ENCODE measurements around the gene ANXA3. TPM values are rescaled to one million over a fixed set of nuclear protein-coding genes. Genes with fewer than 3 reads are reported as not detected.

Gene ANXA3
- total RNA-seq, 4 donors from 2014 or later = 14.2 to 49.6 (median 30.4) TPM

DNA sequence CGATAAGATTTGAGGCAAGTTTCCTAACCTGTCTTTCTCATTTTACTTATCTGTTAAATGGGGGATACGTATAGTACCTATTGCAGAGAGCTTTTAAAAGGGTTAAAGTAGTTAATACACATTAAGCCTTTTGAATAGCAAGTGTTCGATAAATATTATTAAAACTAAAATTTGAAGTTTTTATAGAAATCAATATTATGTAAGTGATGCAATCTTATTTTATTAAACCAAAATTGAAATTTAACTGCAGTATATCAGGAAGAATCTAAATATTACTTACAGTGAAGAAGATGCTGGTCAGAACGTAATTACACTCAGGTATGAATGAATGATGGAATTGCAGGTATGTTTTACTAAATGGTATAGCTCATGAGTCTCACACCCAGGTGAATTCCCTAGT, 58.0 kb downstream of the ANXA3 start:
- TF ChIP-seq, protein P1, sequence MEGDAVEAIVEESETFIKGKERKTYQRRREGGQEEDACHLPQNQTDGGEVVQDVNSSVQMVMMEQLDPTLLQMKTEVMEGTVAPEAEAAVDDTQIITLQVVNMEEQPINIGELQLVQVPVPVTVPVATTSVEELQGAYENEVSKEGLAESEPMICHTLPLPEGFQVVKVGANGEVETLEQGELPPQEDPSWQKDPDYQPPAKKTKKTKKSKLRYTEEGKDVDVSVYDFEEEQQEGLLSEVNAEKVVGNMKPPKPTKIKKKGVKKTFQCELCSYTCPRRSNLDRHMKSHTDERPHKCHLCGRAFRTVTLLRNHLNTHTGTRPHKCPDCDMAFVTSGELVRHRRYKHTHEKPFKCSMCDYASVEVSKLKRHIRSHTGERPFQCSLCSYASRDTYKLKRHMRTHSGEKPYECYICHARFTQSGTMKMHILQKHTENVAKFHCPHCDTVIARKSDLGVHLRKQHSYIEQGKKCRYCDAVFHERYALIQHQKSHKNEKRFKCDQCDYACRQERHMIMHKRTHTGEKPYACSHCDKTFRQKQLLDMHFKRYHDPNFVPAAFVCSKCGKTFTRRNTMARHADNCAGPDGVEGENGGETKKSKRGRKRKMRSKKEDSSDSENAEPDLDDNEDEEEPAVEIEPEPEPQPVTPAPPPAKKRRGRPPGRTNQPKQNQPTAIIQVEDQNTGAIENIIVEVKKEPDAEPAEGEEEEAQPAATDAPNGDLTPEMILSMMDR (IDR thresholded peaks at IDR 0.05) = no peak
- no peak for TF ChIP-seq EP300 (IDR thresholded peaks at IDR 0.05; ENCODE audit: low read depth)
- peaks cover 0 to 10% (median 1%) of the 10 kb centered on the region in 4 donors for H3K4me1 ChIP-seq
- no peak overlapping the region for H3K27ac ChIP-seq
- H3K36me3 ChIP-seq = no peaks in the 10 kb centered on the region
- in situ Hi-C loops (cut with MboI; ENCODE audit: low pct_ligation_motif_present in 1 of 4, low pct_unique_long_range_greater_than_20kb in 1 of 4, low sequenced_read_pairs in 3 of 4) (loop anchor here in 2 of 4 donors (10.0 to 25.0 kb wide), 2 partner anchors 245 to 253 kb away; no protein-coding TSS in a partner anchor), intact Hi-C loops (cut with DNase I; ENCODE audit: low total_unique reads) (no loop called here)
- no peak overlapping the region for H3K4me3 ChIP-seq
- no peak for DNase-seq
- no peaks in the 10 kb centered on the region for H3K9me3 ChIP-seq
- WGBS, 2 donors (ENCODE audit: low coverage in 1 of 2) = 85 to 100% methylated on average over 4 of the region's 4 CpGs
- H3K27me3 ChIP-seq = no peaks in the 10 kb centered on the region

DNA sequence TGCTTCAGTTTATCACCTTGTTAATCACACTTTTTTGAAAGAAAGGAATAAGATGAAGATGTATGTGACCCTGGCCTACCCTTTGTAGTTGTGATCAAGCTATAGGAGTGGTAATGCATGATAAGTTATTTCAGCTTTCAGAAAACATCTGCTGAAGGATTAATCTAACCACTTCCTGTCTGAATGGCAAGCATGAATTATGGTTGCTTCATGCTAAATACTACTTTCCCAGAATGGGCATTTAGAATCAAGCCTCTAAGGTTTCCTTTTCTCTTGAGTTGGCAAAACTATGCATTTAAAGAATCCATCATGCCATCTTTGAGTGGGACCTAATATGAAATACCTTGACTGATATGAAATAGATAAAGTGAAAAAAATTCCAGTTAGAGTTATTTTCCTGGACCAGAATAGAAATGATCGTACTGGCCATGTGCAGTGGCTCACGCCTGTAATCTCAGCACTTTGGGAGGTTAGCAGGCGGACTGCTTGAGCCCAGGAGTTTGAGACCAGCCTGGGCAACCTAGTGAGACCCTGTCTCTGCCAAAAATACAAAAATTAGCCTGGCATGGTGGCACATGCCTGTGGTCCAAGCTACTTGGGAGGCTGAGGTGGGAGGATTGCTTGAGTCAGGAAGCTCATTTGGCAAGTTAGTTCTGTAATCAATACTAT, 59.1 kb downstream of the ANXA3 start:
- no peak for DNase-seq
- Histone ChIP-seq H3K9me3 (no peaks in the 10 kb centered on the region), H3K4me1 (peaks cover 0 to 19% (median 1%) of the 10 kb centered on the region in 4 donors), H3K27ac (no peak overlapping the region), H3K36me3 (no peaks in the 10 kb centered on the region), H3K4me3 (no peak overlapping the region), H3K27me3 (no peaks in the 10 kb centered on the region)
- intact Hi-C loops (cut with DNase I; ENCODE audit: low total_unique reads) (loop anchor here (10.0 kb wide), 1 partner anchor 254 kb away; no protein-coding TSS in a partner anchor), in situ Hi-C loops (cut with MboI; ENCODE audit: low pct_ligation_motif_present in 1 of 4, low pct_unique_long_range_greater_than_20kb in 1 of 4, low sequenced_read_pairs in 3 of 4) (loop anchor here in 3 of 4 donors (5.0 to 25.0 kb wide), 3 partner anchors 252 to 257 kb away; no protein-coding TSS in a partner anchor)
- 79 to 82% methylated on average over 2 to 3 of the region's 3 CpGs for WGBS, 2 donors (ENCODE audit: low coverage in 1 of 2)
- no peak for TF ChIP-seq POLR2A (IDR thresholded peaks at IDR 0.05)
- no peak for TF ChIP-seq EP300 (IDR thresholded peaks at IDR 0.05; ENCODE audit: low read depth)
- TF ChIP-seq POLR2AphosphoS5 (IDR thresholded peaks at IDR 0.05) = no peak
- TF ChIP-seq, protein P1 (IDR thresholded peaks at IDR 0.05) = no peak

DNA sequence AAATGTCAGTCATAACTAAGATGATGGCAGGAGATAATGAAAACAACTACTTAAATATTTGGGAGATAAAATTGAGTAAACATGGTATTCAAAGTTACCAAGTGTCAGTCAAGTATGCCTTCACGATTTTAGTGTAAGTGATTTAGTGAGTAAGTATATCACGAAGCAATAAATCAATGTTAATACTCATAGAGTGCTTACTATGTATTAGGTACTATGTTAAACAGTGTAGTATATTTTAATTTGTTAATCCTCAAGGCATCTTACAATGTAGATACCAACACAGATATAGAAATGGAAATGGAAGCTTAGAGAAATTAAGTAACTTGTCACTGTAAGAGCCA, 59.6 kb downstream of the ANXA3 start:
- H3K36me3 ChIP-seq = no peaks in the 10 kb centered on the region
- H3K9me3 ChIP-seq = no peaks in the 10 kb centered on the region
- no peak overlapping the region for H3K4me3 ChIP-seq
- WGBS, 2 donors (ENCODE audit: low coverage in 1 of 2) = 64 to 83% methylated on average over 2 of the region's 2 CpGs
- H3K27me3 ChIP-seq = no peaks in the 10 kb centered on the region
- H3K4me1 ChIP-seq = peaks cover 0 to 19% (median 1%) of the 10 kb centered on the region in 4 donors
- intact Hi-C loops (cut with DNase I; ENCODE audit: low total_unique reads) = loop anchor here (10.0 kb wide), 1 partner anchor 254 kb away; no protein-coding TSS in a partner anchor
- H3K27ac ChIP-seq = no peak overlapping the region
- in situ Hi-C loops (cut with MboI; ENCODE audit: low pct_ligation_motif_present in 1 of 4, low pct_unique_long_range_greater_than_20kb in 1 of 4, low sequenced_read_pairs in 3 of 4) = loop anchor here in 3 of 4 donors (5.0 to 25.0 kb wide), 3 partner anchors 251 to 256 kb away; no protein-coding TSS in a partner anchor
- DNase-seq = no peak
- TF ChIP-seq, protein P1 (IDR thresholded peaks at IDR 0.05) = no peak
- no peak for TF ChIP-seq POLR2AphosphoS5 (IDR thresholded peaks at IDR 0.05)
- TF ChIP-seq EP300 (IDR thresholded peaks at IDR 0.05; ENCODE audit: low read depth) = no peak
- no peak for TF ChIP-seq POLR2A (IDR thresholded peaks at IDR 0.05)

DNA sequence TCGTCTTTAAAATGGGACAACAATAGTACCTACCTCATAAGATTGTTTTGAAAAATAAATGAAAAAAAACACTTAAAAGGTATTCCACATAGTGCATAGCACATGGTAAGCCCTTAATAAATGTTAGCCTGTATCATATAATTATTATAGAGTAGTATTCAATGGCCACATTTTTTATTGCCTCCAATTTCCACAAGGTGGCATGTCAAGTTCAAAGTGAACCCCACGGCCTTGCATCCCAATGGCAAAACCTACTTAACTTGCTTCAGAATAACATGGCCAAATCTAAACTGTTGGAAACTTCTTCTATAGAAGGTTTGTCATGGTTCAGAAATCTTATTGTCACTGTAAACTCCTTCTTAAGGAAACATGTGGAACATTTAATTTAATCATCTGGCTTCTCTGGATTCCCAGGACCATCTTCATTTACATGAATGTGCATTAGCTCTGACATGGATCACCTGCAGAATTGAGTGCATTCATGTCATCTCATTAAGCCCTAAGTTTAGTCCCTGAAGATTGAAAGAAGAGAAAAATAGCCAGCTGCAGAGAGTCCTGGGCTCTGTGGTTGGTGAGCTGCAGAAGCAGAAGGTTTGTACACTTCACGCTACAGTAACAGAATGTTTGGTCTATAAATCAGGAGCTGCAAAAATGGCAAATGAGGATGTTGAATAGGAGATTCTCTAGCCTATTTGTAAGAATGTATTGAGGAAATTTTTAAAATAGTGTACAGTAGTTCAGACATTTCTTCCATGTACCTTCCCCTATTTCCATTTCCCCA, 61.0 kb downstream of the ANXA3 start:
- in situ Hi-C loops (cut with MboI; ENCODE audit: low pct_ligation_motif_present in 1 of 4, low pct_unique_long_range_greater_than_20kb in 1 of 4, low sequenced_read_pairs in 3 of 4) = loop anchor here in 3 of 4 donors (5.0 to 25.0 kb wide), 3 partner anchors 250 to 255 kb away; no protein-coding TSS in a partner anchor
- no peak overlapping the region for H3K4me3 ChIP-seq

More for the DNA sequence above, 61.0 kb downstream of the ANXA3 start:
- Histone ChIP-seq H3K27ac (no peak overlapping the region), H3K27me3 (no peaks in the 10 kb centered on the region), H3K4me1 (peaks cover 0 to 19% (median 1%) of the 10 kb centered on the region in 4 donors), H3K9me3 (no peaks in the 10 kb centered on the region), H3K36me3 (no peaks in the 10 kb centered on the region)
- no peak for TF ChIP-seq EP300 (IDR thresholded peaks at IDR 0.05; ENCODE audit: low read depth)
- TF ChIP-seq POLR2A (IDR thresholded peaks at IDR 0.05) = no peak
- TF ChIP-seq, protein P1 (IDR thresholded peaks at IDR 0.05) = peak; percentile 56 to 77 (median 60)
- no peak for TF ChIP-seq POLR2AphosphoS5 (IDR thresholded peaks at IDR 0.05)
- WGBS, 2 donors (ENCODE audit: low coverage in 1 of 2) = 50 to 60% methylated on average over 3 of the region's 3 CpGs
- peak; percentile 26 for DNase-seq
- intact Hi-C loops (cut with DNase I; ENCODE audit: low total_unique reads) = loop anchor here (10.0 kb wide), 1 partner anchor 252 kb away; no protein-coding TSS in a partner anchor

All from transverse colon (tissue), 4 donors.